ENCODE results near the gene PAQR5. TPM values are rescaled to one million over a fixed set of nuclear protein-coding genes. Genes with fewer than 3 reads are reported as not detected.

The PAQR5 gene
- total and polyA plus RNA-seq, 9 of the 15 experiments (the other 6 are each of a cell fraction or from before 2014, with no cell fraction given): 0.04 to 0.08 TPM; not detected in 7

GRCh38 chr15:69337138-69337537, 38.4 kb downstream of the PAQR5 start:
- intact Hi-C loops (cut with micrococcal nuclease) (no loop called here), in situ Hi-C loops (cut with MboI) (no loop called here)
- Histone ChIP-seq H3K9me1 (ENCODE audit: control insufficient read depth, insufficient read depth, low read length) (no peaks in the 10 kb centered on the region), H3K79me2 (ENCODE audit: control insufficient read depth, insufficient read depth, low read length) (no peaks in the 10 kb centered on the region), H3K4me2 (ENCODE audit: insufficient read depth, low read length) (no peak overlapping the region), H3K9me3 (replicated peaks; ENCODE audit: control insufficient read depth, insufficient read depth, low read depth, low read length) (no peaks in the 10 kb centered on the region), H3K27me3 (ENCODE audit: control insufficient read depth in 2 of 2, insufficient read depth in 2 of 2, low read length in 2 of 2) (peaks cover 6 to 9% of the 10 kb centered on the region in 2 experiments; a peak in 4 of 5 replicates), H3K36me3 (ENCODE audit: control insufficient read depth, insufficient read depth, low read length) (no peaks in the 10 kb centered on the region), H3K9ac (ENCODE audit: insufficient read depth in 1 of 2, low read depth in 2 of 2, low read length in 2 of 2) (no peak overlapping the region), H2AFZ (ENCODE audit: low read depth, low read length) (no peak overlapping the region), H3K4me3 (no peak overlapping the region), H3K27ac (ENCODE audit: extremely low read depth, low read depth, low read length) (no peak overlapping the region), H4K20me1 (replicated peaks; ENCODE audit: control insufficient read depth, insufficient read depth, low read length) (no peaks in the 10 kb centered on the region), H3K4me1 (replicated peaks in 1 of 2; ENCODE audit: control insufficient read depth in 2 of 2, insufficient read depth in 2 of 2, low read length in 2 of 2) (no peaks in the 10 kb centered on the region)
- ATAC-seq (no peak), DNase-seq (ENCODE audit: extremely low read depth in 1 of 4, low spot score in 3 of 4) (no peak), FAIRE-seq (no peak)
- no TSS peak for BruUV-seq (replicated peaks)
- ChIA-PET POLR2A (no interaction called here), CTCF (ENCODE audit: low intra/inter-chr PET ratio) (no interaction called here)
- WGBS (ENCODE audit: insufficient coverage, low coverage, missing lambda C conversion rate): 0% methylated on average over 1 of the region's 1 CpG
- TF ChIP-seq RAD21 (CRISPR knock-in tag; conservative IDR thresholded peaks at IDR 0.05 in 1 of 2, IDR thresholded peaks at IDR 0.05 in 1 of 2): no peak
- TF ChIP-seq ARHGAP35 (IDR thresholded peaks at IDR 0.05; ENCODE audit: partially characterized antibody): no peak
- TF ChIP-seq RBFOX2 (IDR thresholded peaks at IDR 0.05; ENCODE audit: low read depth, low read length): no peak
- TF ChIP-seq, protein P1, sequence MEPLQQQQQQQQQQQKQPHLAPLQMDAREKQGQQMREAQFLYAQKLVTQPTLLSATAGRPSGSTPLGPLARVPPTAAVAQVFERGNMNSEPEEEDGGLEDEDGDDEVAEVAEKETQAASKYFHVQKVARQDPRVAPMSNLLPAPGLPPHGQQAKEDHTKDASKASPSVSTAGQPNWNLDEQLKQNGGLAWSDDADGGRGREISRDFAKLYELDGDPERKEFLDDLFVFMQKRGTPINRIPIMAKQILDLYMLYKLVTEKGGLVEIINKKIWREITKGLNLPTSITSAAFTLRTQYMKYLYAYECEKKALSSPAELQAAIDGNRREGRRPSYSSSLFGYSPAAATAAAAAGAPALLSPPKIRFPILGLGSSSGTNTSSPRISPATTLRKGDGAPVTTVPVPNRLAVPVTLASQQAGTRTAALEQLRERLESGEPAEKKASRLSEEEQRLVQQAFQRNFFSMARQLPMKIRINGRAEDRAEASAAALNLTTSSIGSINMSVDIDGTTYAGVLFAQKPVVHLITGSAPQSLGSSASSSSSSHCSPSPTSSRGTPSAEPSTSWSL (CRISPR knock-in tag; IDR thresholded peaks at IDR 0.05; ENCODE audit: borderline replicate concordance): no peak
- no peak for TF ChIP-seq STAT5B (CRISPR knock-in tag; IDR thresholded peaks at IDR 0.05)
- TF ChIP-seq GATA2 (CRISPR knock-in tag; IDR thresholded peaks at IDR 0.05): no peak
- no peak for TF ChIP-seq ZNF75A (CRISPR knock-in tag; IDR thresholded peaks at IDR 0.05)
- no peak for TF ChIP-seq ZNF175 (CRISPR knock-in tag; IDR thresholded peaks at IDR 0.05; ENCODE audit: low read depth)
- TF ChIP-seq ZNF76 (CRISPR knock-in tag; IDR thresholded peaks at IDR 0.05; ENCODE audit: borderline replicate concordance): no peak
